GM21825 (cell line): ENCODE measurements around the gene FARS2.
"Not testable (repeated sequence)": the region's sequence is repeated elsewhere in the genome, so short reads cannot be mapped to it uniquely, and the experiment has no call there.

Experiments used
- ATAC-seq: cut with Tn5 transposase; IDR thresholded peaks from one replicate; pipeline ENCODE4 v1.9.1; 2021; ENCODE audit warnings: mild to moderate bottlenecking, moderate library complexity; ENCODE audit not compliant: unreplicated experiment

The FARS2 gene

DNA sequence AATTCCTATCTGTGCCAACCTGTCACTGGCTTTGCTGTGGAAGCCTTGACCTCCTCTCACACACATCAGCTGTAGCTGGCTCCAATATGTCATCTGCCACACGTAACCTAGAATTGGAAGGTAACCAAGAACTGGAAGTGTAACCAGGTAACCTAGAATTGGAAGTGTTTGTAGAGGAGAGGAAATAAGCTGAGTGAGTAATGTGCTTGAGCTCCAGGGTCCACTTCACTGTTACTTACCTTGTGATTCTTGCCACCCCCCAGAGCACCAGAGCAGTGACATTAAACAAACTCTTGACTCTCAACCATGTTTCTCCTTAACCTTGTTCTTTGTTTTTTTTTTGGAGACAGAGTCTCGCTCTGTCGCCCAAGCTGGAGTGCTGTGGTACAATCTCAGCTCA is 394.9 kb downstream of the FARS2 start:
- ATAC-seq = no peak

DNA sequence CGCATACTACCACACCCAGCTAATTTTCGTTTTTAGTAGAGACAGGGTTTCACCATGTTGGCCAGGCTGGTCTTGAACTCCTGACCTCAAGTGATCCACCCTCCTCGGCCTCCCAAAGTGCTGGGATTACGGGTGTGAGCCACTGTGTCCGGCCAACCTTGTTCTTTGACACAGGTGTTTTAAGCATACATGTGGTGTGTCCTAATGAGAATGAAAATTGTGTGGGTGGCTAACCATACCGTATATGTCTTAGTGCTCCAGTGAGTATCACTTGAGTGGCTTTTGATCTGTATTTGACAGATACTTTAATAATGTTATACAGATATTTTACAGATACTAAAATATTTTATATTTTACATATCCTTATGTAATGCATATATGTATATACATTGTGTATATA is 395.4 kb downstream of the FARS2 start:
- ATAC-seq = not testable (repeated sequence)

DNA sequence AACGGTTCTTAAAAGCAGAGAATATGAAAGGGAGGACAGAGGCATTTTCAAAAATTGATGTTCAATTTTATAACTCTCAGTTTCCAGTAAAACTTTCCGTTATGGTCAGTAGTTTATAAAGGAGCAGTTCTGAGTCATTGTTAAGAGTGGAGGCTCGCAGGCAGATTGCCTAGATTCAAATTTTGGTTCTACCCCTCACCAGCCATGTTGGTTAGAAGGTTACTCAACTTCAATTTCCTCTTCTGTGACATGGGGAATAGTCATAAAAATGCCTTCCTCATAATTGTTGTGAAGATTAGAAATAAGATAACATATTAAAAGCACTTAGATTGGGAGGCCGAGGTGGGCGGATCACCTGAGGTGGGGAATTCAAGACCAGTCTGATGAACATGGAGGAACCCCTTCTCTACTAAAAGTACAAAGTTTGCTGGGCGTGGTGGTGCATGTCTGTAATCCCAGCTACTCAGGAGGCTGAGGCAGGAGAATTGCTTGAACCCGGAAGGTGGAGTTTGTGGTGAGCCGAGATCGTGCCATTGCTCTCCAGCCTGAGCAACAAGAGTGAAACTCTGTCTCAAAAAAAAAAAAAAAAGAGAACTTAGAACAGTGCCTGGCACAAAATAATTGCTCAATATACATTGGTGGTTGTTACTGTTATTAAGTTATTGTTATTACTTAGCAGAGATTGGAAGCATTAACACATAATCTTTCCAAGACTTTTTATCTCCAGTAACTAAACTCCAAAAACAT is 396.5 kb downstream of the FARS2 start:
- no peak for ATAC-seq

DNA sequence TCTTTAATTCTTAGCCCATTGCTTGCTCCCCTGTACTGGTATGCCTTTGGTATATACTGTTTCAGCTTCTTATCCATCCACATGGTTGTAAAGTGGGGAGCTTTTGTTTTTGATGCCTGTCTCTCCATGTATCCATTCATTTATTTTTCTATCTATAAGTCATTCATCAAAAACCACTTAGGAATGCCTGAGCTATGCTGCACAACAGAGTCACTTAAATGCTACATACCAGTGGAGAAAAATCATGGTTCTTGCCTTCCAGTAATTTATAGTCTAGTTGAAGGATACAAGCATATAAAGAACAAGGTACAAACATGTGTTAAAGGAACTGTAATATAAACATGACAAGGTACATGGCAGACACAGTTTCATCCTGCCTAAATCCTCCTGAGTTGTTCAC is 398.2 kb downstream of the FARS2 start:
- no peak for ATAC-seq

DNA sequence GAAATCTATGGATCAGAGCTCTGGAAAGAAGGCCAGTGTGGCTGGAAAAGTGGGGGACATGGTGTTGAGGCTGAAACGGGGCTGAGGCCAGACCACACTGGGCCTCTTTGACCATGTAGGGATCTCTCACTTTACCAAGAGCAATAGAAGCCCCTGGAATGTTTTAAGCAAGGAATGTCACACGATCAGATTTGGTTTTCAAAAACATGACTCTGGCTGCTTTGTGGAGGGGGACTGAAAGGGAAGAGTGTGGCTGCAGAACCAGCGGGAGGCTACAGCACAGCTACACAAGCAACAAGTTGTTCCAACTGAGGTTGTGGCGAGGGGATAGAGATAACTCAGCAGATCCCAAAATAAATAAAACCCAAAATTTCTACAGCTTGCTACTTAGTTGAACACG is 399.5 kb downstream of the FARS2 start:
- ATAC-seq = no peak

DNA sequence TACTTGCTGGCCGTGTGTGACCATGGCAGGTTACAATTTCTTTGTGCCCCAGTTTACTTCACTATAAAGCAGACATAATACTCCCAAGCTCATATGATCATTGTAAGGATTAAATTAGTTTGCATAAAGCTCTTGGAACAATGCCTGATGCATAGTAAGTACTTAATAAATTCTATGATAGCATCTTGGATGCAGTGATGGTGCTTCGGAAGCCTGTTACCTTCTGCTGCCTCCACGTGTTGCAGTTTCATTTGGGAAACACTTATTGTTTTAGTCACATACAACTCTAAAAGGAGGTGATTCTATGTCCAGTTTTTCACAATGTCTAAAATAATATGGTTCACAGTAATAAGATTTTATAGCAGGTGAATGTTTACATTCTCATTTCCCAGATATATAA is 401.5 kb downstream of the FARS2 start:
- no peak for ATAC-seq

DNA sequence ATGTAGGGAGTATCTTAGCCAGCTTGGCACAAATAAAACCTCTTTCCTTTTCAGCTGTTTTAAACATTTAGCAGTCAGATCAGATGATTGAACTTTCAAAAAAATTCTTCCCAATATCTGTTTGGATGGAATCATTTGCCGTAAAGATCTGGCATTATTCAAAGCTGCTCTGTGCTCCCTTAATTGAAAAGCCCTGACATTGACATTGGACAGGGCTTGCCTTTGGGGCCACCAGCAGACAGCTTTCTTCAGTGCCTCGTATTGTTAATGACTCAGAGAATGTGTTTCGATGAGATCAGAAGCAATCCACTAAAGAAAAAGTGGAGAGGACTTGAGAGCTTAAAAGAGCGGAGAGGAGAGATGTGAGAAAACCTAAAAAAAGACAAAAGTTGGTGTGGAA is 401.9 kb downstream of the FARS2 start:
- no peak for ATAC-seq

DNA sequence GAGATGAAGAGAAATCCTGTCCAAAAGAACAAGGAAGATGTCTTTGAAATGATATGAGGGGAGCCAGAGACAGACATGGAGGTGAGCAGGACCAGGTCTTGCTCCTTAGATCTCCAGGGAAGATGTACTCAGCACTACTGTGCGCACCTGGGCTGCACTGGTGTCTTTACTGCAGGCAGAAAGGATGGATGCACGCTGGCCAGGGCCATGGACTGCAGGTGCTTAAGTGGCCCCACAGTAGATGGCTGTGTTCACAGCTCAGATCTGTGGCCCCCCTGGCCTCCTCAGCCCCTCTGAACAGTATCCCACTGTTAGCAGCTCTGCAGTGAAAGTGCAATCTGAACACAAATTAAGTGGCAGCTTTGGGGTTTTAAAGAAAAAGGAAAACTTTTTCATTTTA is 402.4 kb downstream of the FARS2 start:
- ATAC-seq = no peak

DNA sequence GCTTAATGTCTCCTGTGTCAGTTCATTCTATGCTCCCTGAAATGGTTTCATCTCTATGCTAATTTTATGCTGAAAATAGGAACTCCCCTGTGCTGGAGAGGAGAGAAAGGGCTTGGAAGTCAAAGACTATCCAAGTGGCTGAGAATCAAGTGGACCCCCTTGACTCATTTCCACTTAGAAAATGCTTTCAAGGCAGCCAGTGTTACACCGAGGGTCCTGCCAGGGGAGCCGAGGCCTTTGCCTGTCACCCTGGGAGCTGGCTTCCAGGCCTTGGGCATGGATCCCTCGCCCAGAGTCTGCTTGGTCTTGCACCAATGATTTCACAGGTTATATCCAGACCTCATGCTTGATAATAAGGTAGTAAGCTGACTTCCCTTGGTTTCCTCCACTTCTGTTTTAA is 402.8 kb downstream of the FARS2 start:
- no peak for ATAC-seq

DNA sequence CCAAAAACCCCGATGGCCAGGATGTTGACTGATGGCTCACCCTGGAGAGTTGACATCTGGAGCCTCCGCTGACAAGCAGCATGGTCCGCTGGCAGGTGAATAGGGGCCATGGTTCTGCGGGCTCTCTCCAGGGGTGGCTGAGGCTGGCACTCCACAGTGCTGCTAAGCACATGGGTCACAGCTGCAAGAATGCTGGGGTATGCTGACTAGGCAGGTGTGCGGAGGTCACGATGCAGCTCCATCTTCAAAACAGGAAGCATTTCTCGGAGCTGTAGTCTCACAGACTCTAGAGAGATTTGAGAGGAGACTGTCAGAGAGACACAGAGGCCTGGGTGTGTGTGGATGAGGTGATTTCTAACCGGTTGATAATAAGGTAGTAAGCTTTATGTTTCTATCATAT is 403.9 kb downstream of the FARS2 start:
- no peak for ATAC-seq

DNA sequence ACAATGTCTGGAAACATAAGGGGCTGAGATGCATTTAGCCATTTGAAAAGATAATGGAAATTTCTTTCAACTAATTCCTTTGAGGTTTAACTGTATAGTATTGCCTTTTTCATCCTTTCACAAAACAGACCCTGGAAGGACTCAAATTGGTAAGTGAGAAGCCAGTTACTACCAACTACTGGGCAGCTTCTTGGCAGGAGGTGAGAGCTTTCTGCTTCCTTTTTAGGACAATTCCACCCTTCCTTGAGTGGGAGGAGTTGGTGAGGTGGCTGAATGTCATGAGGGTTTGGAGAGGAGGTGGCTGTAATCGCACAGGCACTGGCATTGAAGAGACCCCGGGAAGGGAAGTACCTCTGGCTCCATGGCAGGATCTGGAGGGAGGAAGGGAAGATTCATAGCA is 404.4 kb downstream of the FARS2 start:
- no peak for ATAC-seq

DNA sequence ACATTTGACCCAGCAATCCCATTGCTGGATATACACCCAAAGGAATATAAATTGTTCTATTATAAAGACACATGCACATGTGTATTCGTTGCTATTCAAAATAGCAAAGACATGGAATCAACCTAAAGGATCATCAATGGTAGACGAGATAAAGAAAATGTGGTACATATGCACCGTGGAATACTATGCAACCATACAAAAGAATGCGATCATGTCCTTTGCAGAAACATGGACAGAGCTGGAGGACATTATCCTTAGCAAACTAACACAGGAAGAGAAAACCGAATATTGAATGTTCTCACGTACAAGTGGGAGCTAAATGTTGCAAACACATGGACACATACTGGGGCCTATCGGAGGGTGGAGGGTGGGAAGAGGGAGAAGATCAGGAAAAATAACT is 405.4 kb downstream of the FARS2 start:
- no peak for ATAC-seq

DNA sequence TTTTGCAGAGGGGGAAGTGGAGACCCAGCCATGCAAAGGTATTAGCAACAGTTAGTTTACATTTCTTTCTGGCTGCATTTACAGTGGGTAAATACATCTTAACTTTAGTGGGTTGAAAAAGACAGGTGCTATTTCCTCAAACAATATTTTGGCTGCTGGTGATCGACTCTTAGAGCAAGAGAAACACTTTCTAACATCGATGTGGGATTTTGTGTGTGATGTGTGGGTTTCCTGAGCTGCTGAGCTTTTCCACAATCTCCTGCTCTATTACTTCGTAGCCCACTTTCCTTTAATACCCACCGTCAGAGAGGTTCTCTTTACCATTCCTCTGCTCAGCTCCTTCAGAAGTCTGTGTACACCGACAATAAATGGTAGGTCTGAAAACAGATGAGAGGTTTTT is 406.4 kb downstream of the FARS2 start:
- no peak for ATAC-seq

DNA sequence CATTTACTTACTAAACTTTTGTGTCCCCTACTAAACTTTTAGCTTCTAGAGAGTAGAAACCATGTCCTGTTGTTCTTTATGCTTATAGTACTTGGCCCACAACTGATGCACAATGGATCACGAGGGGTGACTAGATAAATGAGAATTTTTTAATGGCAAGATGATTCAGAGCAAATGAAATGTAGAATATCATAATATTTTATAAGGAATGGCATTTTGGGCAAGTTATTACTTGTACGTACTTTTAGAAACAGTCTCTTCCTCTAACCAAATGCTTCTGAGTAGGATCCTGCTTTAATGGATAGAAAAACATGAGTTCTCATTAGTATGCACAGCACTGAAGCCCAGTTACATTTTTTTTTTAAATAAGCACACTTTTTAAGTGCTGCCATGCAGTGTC is 409.1 kb downstream of the FARS2 start:
- no peak for ATAC-seq

DNA sequence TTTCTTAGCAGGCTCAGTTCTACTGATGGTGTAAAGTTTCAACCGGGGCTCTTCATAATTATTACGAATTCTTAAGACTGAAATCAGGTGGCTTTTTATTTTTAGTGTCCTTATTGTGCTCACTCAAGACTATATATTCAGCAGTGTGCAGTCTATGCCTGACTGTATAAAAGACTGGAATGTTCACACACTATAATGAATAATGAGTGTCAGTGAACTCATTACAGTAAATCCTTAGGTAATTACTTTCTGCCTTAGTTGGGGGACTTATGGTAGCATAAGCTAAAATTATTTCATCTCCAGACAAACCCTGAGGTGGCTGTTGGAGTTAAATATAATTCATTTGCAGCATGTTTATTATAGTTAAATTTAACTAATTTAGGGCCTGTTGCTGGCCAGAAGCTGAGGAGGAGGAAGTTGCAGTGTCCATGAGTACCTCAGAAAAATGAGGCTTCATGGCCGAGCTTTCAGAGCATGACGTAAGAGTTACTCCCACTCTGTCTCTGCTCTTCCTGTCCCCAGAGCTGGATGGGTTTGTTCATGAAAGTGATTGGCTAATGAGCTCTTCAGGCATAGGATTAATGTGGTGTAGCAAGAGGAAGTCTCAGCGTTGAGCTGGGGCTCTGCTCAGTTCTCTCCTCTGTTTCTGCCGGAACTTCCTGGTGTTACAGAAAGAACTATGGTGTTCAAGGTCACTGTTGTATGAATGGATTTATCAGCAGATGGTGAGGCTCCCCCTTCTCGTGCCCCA is 409.7 kb downstream of the FARS2 start:
- no peak for ATAC-seq

DNA sequence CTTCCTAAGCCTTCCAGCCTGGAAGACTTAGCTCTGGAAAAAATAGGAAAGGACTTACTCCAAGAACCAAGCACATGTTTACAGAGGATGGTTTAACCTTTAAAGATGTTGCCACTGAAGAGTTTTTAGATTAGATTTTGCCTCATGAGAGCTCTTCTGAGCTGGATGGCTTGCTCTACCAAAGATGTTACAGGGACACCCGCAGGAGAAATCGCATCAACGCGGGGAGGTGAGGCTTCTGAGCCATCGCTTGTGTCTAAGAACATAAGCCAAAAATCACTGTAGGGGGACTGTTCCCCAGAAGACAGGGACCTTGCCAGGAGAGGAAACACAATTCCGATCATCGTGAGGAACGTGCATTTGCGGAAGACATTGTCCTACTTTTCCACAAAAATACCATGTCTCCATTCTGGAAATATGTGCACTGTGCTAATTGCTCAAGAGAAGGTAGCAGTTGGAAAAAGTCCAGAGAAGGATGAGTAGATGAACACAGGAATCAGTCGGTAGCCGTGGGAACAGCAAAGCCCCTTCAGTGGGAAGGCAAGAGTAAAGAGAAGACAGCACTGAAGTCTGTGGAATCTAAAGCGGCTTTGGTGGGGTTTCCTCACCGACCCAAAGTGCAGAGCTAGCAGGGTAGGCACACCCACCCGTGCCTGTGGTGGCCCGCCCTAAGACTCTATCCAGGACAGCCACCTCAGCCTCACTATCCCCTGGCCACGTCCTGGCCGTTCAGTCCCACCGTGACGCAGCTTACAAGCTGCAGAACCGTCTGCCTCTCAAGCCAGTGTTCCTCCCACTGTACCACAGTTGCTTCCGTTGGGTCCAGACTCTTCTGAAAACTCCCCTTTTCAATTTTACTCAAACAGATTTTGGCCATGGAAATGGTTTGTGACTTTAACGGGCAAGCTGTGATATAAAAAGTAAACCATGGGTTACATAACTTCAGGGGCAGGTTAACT is 410.6 kb downstream of the FARS2 start:
- no peak for ATAC-seq

DNA sequence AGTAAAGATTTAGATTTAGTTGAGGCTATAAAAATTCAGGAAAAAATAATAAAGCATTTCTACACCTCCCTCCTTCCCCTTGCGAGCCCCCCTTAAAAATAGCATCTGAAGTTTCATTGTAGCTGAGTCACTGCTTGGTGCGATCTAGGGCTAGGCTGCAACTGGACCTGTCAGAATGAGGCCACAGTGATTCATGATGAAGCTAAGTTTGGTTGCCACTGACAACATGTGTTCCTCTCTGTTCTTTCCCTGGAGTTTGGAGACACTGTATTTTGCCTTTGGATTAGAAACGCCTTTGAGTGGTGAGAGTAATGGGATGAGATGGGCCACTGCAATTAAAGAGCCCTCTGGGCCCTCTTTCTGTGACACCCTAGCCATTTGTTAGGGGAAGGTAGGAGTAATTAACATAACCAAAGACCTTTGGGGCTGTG is 411.3 kb downstream of the FARS2 start:
- no peak for ATAC-seq

DNA sequence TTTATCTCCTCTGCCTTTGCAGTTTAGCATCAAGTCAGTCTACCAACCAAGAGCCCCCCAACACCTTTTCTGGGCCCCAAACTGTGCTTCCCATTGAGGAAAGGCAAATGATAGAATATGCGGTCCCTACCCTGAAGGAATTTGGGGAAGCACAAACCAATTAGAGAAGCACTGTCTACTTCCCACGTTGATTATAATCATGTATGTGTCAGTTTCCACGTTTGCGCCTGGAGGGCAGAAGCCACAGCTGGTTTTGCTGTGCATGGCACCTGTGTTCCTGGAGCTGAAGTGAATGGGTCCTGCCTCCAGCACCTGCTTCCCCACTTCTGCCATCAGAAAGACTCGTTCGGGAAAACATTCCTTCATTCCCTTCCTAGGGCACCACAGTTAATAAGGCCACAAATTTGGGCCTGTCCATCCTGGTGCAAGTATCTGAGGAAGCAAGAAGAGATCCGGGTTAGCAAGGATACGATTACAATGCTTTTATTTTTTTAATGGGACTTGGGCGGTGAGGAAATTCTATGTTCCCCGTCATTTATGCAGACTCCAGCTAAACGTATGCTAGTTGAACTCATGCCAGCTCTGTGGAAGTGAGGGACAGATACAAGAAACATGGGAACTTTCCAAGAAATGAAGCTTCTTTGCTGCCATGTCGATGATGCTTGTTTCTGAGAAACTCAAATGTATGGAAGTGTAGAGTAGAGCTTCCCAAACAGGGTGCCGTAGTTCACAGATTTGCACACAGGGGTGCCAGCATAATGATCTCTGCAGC is 411.9 kb downstream of the FARS2 start:
- ATAC-seq = no peak

DNA sequence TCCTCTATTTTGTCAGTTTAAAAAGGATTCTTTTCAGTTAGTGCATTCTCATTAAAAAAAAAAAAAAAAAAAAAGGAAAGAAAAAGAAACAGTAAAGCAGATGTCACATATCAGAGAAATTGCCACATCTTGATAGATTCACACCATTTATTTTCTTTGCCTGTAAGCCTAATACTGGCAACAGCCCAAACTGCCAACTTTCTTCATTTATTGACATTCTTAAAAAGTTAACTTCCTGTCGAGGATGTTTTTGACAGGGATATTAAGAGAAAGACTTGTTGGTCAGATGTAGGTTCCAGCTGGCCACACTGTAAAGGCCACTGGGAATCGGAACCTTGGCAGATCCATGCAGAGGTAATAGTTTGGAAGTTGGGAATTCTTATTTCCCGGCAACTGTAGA is 412.8 kb downstream of the FARS2 start:
- ATAC-seq = no peak

DNA sequence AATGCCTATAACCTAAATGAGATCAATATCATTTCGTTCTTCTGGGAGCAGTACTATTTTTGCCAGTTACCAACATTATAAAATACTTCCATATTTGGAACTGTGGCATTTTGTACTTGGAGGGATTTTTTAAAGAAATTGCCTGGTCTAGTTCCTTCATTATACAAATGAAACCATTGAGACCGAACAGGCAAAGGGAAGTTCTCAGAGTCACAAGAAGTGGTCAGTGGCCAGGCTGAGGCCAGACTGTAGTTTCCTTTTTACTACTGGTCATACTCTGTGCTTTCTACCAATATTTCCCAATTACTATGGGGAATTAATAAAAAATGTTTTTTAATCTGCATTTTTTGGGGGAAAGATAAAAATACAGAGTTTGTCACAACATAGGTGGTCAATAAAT is 413.4 kb downstream of the FARS2 start:
- ATAC-seq = no peak

DNA sequence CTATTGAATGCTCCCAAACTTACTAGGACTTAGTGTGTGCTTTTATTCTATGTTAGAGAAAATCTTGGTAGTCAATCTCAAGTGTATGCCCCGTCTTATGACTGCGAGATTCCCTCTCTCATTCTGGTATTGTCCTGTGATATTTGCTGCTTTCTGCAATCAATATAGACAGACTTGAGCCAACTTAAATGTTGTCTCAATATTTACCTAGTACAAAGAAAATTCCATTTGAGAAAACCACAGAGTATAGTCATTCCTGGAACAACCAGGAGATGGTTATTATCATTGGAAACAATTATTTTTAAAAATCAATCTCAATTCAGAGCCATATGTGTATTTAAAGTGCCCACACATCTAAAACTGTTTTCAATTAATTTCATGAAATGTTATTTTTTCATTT is 415.4 kb downstream of the FARS2 start:
- no peak for ATAC-seq
